Measurements from ENCODE around the gene PNKD. TPM values are rescaled to one million over a fixed set of nuclear protein-coding genes. Genes with fewer than 3 reads are reported as not detected.

The PNKD gene
- total RNA-seq, 1 donor from 2014 or later: 30.9 TPM

DNA sequence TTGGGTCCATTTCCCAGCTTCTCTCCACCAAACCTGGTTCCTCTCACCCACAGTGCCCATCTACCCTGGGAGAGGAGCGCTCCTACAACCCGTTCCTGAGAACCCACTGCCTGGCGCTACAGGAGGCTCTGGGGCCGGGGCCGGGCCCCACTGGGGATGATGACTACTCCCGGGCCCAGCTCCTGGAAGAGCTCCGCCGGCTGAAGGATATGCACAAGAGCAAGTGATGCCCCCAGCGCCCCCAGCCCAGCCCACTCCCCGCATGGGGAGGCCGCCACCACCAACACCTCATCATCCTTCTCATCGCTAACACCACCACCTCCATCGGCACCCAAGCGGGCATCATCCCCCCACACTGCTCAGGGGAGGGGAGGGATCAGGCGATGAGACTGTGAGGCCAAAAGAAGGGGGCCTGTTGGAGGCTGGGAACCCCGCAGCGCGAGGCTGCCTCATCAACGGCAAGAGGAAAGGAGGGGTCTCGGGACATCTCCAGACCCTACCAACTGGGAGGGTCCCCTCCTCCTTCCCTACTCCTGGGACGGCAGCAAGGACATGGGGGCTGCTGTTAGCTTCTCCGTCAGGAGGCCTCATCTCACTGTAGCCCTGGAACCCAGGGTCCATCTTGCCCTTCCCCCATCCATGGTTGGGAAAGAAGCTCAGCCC, 74.6 kb downstream of the PNKD start:
- no peak for ATAC-seq

- no peak for ATAC-seq
Measured at GRCh38 chr2:218345491-218346236, 75.3 kb downstream of the PNKD start.

GRCh38 chr2:218347172-218347571, 76.9 kb downstream of the PNKD start:
- no peak for ATAC-seq

DNA sequence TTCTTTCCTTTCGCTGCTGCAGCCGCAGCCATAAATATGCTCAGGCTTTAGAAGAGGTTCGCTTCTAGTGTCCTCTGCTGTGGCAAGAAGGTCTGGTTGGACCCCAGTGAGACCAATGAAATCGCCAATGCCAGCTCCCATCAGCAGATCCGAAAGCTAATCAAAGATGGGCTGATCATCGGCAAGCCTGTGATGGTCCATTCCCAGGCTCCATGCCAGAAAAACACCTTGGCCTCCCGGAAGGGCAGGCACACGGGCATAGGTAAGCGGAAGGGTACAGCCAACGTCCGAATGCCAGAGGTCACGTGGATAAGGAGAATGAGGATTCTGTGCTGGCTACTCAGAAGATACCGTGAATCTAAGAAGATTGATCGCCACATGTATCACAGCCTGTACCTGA, 83.7 kb downstream of the PNKD start:
- ATAC-seq: no peak

GRCh38 chr2:218354850-218355443, 84.6 kb downstream of the PNKD start:
- ATAC-seq: no peak

GRCh38 chr2:218357236-218358177, 87.2 kb downstream of the PNKD start:
- ATAC-seq: no peak

GRCh38 chr2:218360453-218360852, 90.1 kb downstream of the PNKD start:
- no peak for ATAC-seq

DNA sequence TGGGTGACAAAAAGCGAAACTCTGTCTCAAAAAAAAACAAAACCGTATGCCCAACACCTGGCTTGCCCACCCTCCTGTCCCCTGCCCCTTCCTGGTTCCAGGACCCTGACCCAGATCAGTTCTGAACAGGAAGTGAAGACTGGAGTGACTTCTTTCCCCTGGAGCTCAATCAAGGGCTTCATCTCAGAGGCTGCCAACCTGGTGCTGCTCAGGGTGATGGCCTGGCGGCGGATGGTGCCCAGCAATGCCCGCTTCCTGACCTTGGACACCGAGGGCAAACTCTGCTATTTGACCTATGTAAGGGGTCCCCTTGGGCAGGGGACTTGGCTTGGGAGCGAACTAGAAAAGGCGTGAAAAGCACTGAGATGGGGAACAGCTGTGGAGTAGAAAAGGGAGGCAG, 92.3 kb downstream of the PNKD start:
- no peak for ATAC-seq

- no peak for ATAC-seq
Measured at GRCh38 chr2:218363736-218364135, 93.4 kb downstream of the PNKD start.

DNA sequence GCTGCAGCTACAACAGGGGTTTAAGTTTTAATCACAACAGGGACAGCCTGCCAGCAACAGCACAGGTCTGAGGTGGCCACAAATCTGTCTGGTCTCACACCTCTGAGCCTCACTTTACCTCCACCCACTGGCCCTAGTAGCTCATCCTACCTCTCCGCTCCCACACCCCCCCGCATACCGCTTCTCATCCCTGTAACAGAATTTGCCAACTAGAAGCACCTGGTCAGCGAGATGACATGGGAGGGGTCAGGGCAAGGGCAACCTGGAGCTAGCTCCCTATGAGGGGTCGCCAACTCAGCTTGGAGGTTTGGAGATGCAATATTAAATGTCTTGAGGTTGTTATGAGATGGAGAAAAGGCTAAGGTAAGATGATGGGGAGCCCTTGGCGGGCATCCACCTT, 93.9 kb downstream of the PNKD start:
- no peak for ATAC-seq

DNA sequence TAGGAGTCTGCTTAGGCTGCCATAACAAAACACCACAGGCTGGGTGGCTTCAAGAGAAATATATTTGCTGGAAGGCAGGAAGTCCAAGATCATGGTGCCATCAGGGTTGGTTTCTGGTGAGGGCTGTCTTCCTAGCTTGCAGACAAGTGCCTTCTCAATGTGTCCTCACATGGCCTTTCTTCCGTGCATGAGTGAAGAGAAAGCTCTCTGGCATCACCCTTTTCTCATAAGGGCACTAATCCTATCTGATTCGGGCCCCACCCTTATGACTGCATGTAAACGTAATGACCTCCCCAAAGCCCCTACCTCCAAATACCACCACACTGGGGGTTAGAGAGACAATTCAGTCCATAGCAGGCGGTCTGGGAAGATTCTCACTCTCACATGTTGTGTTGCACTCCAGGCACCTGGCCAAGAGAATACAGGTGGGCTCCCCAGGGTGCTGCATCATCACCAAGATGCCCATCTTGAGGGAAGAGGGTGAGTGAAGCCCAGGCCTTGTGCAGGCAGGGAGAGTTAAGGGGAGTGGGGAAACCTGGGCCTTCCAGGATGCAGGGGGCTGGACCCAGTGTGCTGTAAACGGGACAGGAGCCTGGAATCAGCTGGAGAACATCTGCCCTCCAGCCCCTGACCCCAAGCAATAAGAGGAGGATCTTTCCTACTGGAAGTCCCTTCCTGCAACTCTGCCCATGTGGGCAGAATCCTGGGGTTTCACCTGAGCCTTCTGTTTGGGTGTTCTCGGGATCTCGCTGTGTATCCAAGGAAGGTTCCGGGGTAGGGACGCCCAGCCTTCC, 96.5 kb downstream of the PNKD start:
- ATAC-seq: no peak

GRCh38 chr2:218367415-218368149, 97.3 kb downstream of the PNKD start:
- ATAC-seq: peak; percentile 90

GRCh38 chr2:218368150-218368528, 97.8 kb downstream of the PNKD start:
- no peak for ATAC-seq

GRCh38 chr2:218368621-218369153, 98.4 kb downstream of the PNKD start:
- no peak for ATAC-seq

- no peak for ATAC-seq
Measured at GRCh38 chr2:218369330-218369729, 99.0 kb downstream of the PNKD start.

DNA sequence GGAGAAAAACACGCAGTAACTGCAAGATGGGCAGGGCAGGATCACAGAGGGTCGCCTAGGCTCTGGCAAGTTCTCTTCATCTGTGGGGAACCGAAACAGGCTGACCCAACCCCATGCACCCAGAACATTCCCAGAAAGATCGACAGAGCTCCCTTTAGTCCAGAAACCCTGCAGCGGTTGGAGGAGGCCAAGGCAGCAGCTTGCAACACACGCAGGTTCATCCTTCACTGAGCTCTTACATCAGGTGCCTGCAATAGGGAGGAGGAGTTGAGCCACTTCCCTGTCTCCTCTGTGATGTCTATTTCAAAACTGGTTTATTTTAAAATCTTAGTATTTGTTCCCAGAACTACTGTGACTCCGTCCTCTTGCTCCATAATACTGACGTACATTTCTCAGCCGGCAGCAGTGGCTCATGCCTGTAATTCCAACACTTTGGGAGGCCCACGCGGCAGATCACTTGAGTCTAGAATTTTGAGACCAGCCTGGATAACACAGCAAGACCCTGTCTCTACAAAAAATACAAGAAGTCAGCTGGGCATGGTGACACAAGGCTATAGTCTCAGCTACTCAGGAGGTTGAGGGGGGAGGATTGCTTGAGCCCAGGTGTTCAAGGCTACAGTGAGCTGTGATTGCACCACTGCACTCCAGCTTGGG, 100.2 kb downstream of the PNKD start:
- peak; percentile 6 for ATAC-seq

- ATAC-seq: no peak
Measured at GRCh38 chr2:218371983-218372350, 101.6 kb downstream of the PNKD start.

DNA sequence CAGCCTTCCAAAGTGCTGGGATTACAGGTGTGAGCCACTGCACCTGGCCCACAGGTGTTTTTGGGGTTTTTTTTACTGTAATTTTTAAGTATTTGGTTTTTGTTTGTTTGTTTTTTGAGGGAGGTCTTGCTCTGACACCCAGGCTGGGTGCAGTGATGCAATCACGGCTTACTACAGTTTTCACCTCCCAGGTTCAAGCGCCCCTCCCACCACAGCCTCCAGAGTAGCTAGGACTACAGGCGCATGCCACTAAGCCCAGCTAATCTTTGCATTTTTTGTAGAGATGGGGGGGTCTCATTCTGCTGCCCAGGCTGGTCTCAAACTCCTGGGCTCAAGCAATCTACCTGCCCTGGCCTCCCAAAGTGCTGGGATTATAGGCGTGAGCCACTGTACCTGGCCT, 104.5 kb downstream of the PNKD start:
- ATAC-seq: no peak

DNA sequence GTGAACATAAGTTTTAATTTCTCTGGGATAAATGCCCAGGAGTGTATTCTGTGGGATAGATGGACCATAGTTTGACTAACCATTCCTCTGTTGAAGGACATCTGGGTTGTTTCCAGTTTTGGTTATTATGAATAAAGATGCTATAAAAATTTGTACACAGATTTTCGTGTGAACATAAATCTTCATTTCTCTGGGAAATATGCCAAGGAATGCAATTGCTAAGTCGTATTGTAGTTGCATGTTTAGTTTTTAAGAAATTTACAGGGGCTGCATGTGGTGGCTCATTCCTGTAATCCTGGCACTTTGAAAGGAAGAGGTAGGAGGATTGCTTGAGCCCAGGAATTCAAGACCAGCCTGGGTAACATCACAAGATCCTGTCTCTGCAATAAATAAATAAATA, 104.9 kb downstream of the PNKD start:
- no peak for ATAC-seq

DNA sequence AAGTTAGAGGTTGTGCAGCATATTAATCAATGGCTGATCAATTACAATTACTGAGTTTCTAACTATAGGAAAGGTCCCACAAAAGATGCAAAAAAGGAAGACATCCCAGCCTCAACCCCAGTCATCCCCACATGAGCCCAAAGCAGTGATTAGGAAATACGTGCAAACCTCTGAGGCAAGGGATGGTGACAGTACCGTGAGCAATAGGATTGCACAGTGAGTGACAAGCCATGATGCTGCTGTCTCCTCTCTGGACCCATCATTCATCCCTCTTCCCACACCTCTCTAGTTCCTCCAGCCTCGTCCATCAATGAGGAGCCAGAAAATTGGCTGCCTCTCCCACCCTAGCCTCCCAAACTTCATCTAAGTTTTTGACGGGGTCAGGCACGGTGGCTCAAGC, 107.7 kb downstream of the PNKD start:
- ATAC-seq: peak; percentile 44

Measured in esophagus mucosa (tissue), 1 donor.